Measurements from ENCODE around the gene TMEM244. TPM values are rescaled to one million over a fixed set of nuclear protein-coding genes. Genes with fewer than 3 reads are reported as not detected.
"Not testable (repeated sequence)": the region's sequence is repeated elsewhere in the genome, so short reads cannot be mapped to it uniquely, and the experiment has no call there.

Gene TMEM244
- total and polyA plus RNA-seq, 3 experiments from 2014 or later, result 0.44 to 3.2 TPM; not detected in 1

- H3K27ac ChIP-seq (ENCODE audit: low read depth, low read length); H3K4me1 ChIP-seq (ENCODE audit: insufficient read depth, low read length); H3K27me3 Mint-ChIP-seq; H3K4me3 Mint-ChIP-seq; H3K27ac Mint-ChIP-seq; H3K4me3 ChIP-seq (ENCODE audit: low read length); H3K36me3 ChIP-seq (ENCODE audit: insufficient read depth, low read length); H3K9me3 ChIP-seq (ENCODE audit: low read length); H3K9me3 Mint-ChIP-seq; DNase-seq; H3K27me3 ChIP-seq (ENCODE audit: insufficient read depth, low read length, poor library complexity, severe bottlenecking); CTCF ChIA-PET; POLR2A ChIA-PET: not testable (repeated sequence)
- H3K4me1 Mint-ChIP-seq, result peaks cover 20 to 35% (median 28%) of the 10 kb centered on the region in 3 donors
- H3K36me3 Mint-ChIP-seq, result peaks cover 0 to 19% (median 2%) of the 10 kb centered on the region in 3 donors
Observed at GRCh38 chr6:129877894-129878293, 16.8 kb upstream of the TMEM244 start.

GRCh38 chr6:129875610-129876520 is 14.8 kb upstream of the TMEM244 start:
- no peaks in the 10 kb centered on the region for H3K27me3 Mint-ChIP-seq
- H3K27me3 ChIP-seq (ENCODE audit: insufficient read depth, low read length, poor library complexity, severe bottlenecking), result no peaks in the 10 kb centered on the region
- no peaks in the 10 kb centered on the region for H3K36me3 ChIP-seq (ENCODE audit: insufficient read depth, low read length)
- H3K4me3 Mint-ChIP-seq, result peak overlapping the region in 5 of 7 donors; percentile 29 to 68 (median 55)
- H3K27ac ChIP-seq (ENCODE audit: low read depth, low read length), result no peak overlapping the region
- no peak for DNase-seq
- no peak overlapping the region for H3K4me3 ChIP-seq (ENCODE audit: low read length)
- ChIA-PET POLR2A (no interaction called here), CTCF (interaction anchor here (1.2 kb wide), 1 partner anchor 41 kb away, joined by 3 read pairs; no protein-coding TSS in a partner anchor)
- peaks cover 12 to 25% (median 17%) of the 10 kb centered on the region in 3 donors for H3K4me1 Mint-ChIP-seq
- peaks cover 0 to 18% (median 0%) of the 10 kb centered on the region in 3 donors for H3K36me3 Mint-ChIP-seq
- peak overlapping the region in 5 of 8 donors; percentile 23 to 77 (median 32) for H3K27ac Mint-ChIP-seq
- H3K4me1 ChIP-seq (ENCODE audit: insufficient read depth, low read length), result no peaks in the 10 kb centered on the region
- peaks cover 0 to 9% (median 7%) of the 10 kb centered on the region in 5 donors for H3K9me3 Mint-ChIP-seq
- no peaks in the 10 kb centered on the region for H3K9me3 ChIP-seq (ENCODE audit: low read length)

- Histone ChIP-seq H3K4me1 (ENCODE audit: insufficient read depth, low read length) (no peaks in the 10 kb centered on the region), H3K27me3 (ENCODE audit: insufficient read depth, low read length, poor library complexity, severe bottlenecking) (no peaks in the 10 kb centered on the region), H3K9me3 (ENCODE audit: low read length) (no peaks in the 10 kb centered on the region), H3K27ac (ENCODE audit: low read depth, low read length) (no peak overlapping the region), H3K36me3 (ENCODE audit: insufficient read depth, low read length) (no peaks in the 10 kb centered on the region), H3K4me3 (ENCODE audit: low read length) (no peak overlapping the region)
- Mint-ChIP-seq H3K27me3 (no peaks in the 10 kb centered on the region), H3K27ac (peak overlapping the region in 1 of 8 donors; percentile 7), H3K4me3 (no peak overlapping the region), H3K36me3 (peaks cover 0 to 9% (median 0%) of the 10 kb centered on the region in 3 donors), H3K4me1 (peaks cover 12 to 25% (median 17%) of the 10 kb centered on the region in 3 donors), H3K9me3 (peaks cover 0 to 8% (median 5%) of the 10 kb centered on the region in 5 donors)
- CTCF ChIA-PET, result interaction anchor here (1.2 kb wide), 1 partner anchor 40 kb away, joined by 3 read pairs; no protein-coding TSS in a partner anchor
- POLR2A ChIA-PET, result no interaction called here
- no peak for DNase-seq
Observed at GRCh38 chr6:129874837-129875236, 13.7 kb upstream of the TMEM244 start.

GRCh38 chr6:129872586-129872985 is 11.5 kb upstream of the TMEM244 start:
- no peak for DNase-seq
- H3K4me3 Mint-ChIP-seq, result no peak overlapping the region
- H3K27ac ChIP-seq (ENCODE audit: low read depth, low read length), result no peak overlapping the region

GRCh38 chr6:129871221-129871620 is 10.1 kb upstream of the TMEM244 start:
- Histone ChIP-seq H3K27ac (ENCODE audit: low read depth, low read length) (no peak overlapping the region), H3K27me3 (ENCODE audit: insufficient read depth, low read length, poor library complexity, severe bottlenecking) (no peaks in the 10 kb centered on the region), H3K36me3 (ENCODE audit: insufficient read depth, low read length) (no peaks in the 10 kb centered on the region), H3K9me3 (ENCODE audit: low read length) (no peaks in the 10 kb centered on the region), H3K4me1 (ENCODE audit: insufficient read depth, low read length) (no peaks in the 10 kb centered on the region), H3K4me3 (ENCODE audit: low read length) (no peak overlapping the region)
- ChIA-PET CTCF (interaction anchor here (1.1 kb wide), 1 partner anchor 19 kb away, joined by 3 read pairs; no protein-coding TSS in a partner anchor), POLR2A (no interaction called here)
- H3K27me3 Mint-ChIP-seq, result no peaks in the 10 kb centered on the region
- no peaks in the 10 kb centered on the region for H3K36me3 Mint-ChIP-seq
- H3K9me3 Mint-ChIP-seq, result no peaks in the 10 kb centered on the region
- H3K4me3 Mint-ChIP-seq, result no peak overlapping the region
- no peak for DNase-seq
- H3K27ac Mint-ChIP-seq, result no peak overlapping the region
- peaks cover 10 to 16% (median 11%) of the 10 kb centered on the region in 3 donors for H3K4me1 Mint-ChIP-seq

More at GRCh38 chr6:129872586-129872985, 11.5 kb upstream of the TMEM244 start:
- H3K27me3 Mint-ChIP-seq, result no peaks in the 10 kb centered on the region
- peaks cover 12 to 25% (median 17%) of the 10 kb centered on the region in 3 donors for H3K4me1 Mint-ChIP-seq
- Histone ChIP-seq H3K4me3 (ENCODE audit: low read length) (no peak overlapping the region), H3K9me3 (ENCODE audit: low read length) (no peaks in the 10 kb centered on the region), H3K4me1 (ENCODE audit: insufficient read depth, low read length) (no peaks in the 10 kb centered on the region), H3K36me3 (ENCODE audit: insufficient read depth, low read length) (no peaks in the 10 kb centered on the region), H3K27me3 (ENCODE audit: insufficient read depth, low read length, poor library complexity, severe bottlenecking) (no peaks in the 10 kb centered on the region)
- no peak overlapping the region for H3K27ac Mint-ChIP-seq
- H3K36me3 Mint-ChIP-seq, result no peaks in the 10 kb centered on the region
- H3K9me3 Mint-ChIP-seq, result no peaks in the 10 kb centered on the region
- POLR2A ChIA-PET, result no interaction called here
- CTCF ChIA-PET, result no interaction called here

- Histone ChIP-seq H3K4me1 (ENCODE audit: insufficient read depth, low read length) (no peaks in the 10 kb centered on the region), H3K36me3 (ENCODE audit: insufficient read depth, low read length) (no peaks in the 10 kb centered on the region), H3K4me3 (ENCODE audit: low read length) (no peak overlapping the region), H3K27me3 (ENCODE audit: insufficient read depth, low read length, poor library complexity, severe bottlenecking) (no peaks in the 10 kb centered on the region), H3K9me3 (ENCODE audit: low read length) (no peaks in the 10 kb centered on the region), H3K27ac (ENCODE audit: low read depth, low read length) (no peak overlapping the region)
- Mint-ChIP-seq H3K4me1 (no peaks in the 10 kb centered on the region), H3K36me3 (peaks cover 0 to 3% (median 0%) of the 10 kb centered on the region in 3 donors), H3K27ac (no peak overlapping the region), H3K9me3 (no peaks in the 10 kb centered on the region), H3K27me3 (no peaks in the 10 kb centered on the region), H3K4me3 (no peak overlapping the region)
- CTCF ChIA-PET, result no interaction called here
- DNase-seq, result no peak
- POLR2A ChIA-PET, result no interaction called here
Observed at GRCh38 chr6:129867403-129867802, 6.3 kb upstream of the TMEM244 start.

GRCh38 chr6:129866688-129867087 is 5.6 kb upstream of the TMEM244 start:
- H3K4me3 Mint-ChIP-seq, result no peak overlapping the region
- DNase-seq, result no peak
- Histone ChIP-seq H3K4me3 (ENCODE audit: low read length) (no peak overlapping the region), H3K27ac (ENCODE audit: low read depth, low read length) (no peak overlapping the region), H3K27me3 (ENCODE audit: insufficient read depth, low read length, poor library complexity, severe bottlenecking) (no peaks in the 10 kb centered on the region), H3K4me1 (ENCODE audit: insufficient read depth, low read length) (no peaks in the 10 kb centered on the region), H3K36me3 (ENCODE audit: insufficient read depth, low read length) (no peaks in the 10 kb centered on the region), H3K9me3 (ENCODE audit: low read length) (no peaks in the 10 kb centered on the region)
- no peak overlapping the region for H3K27ac Mint-ChIP-seq
- ChIA-PET POLR2A (no interaction called here), CTCF (no interaction called here)
- H3K4me1 Mint-ChIP-seq, result peaks cover 0 to 5% (median 4%) of the 10 kb centered on the region in 3 donors
- H3K27me3 Mint-ChIP-seq, result no peaks in the 10 kb centered on the region
- H3K36me3 Mint-ChIP-seq, result peaks cover 0 to 3% (median 0%) of the 10 kb centered on the region in 3 donors
- no peaks in the 10 kb centered on the region for H3K9me3 Mint-ChIP-seq

GRCh38 chr6:129866256-129866655 is 5.1 kb upstream of the TMEM244 start:
- Histone ChIP-seq H3K36me3 (ENCODE audit: insufficient read depth, low read length) (no peaks in the 10 kb centered on the region), H3K9me3 (ENCODE audit: low read length) (no peaks in the 10 kb centered on the region), H3K27ac (ENCODE audit: low read depth, low read length) (no peak overlapping the region), H3K27me3 (ENCODE audit: insufficient read depth, low read length, poor library complexity, severe bottlenecking) (no peaks in the 10 kb centered on the region), H3K4me1 (ENCODE audit: insufficient read depth, low read length) (no peaks in the 10 kb centered on the region), H3K4me3 (ENCODE audit: low read length) (no peak overlapping the region)
- CTCF ChIA-PET, result no interaction called here
- POLR2A ChIA-PET, result no interaction called here
- no peak overlapping the region for H3K27ac Mint-ChIP-seq
- no peak overlapping the region for H3K4me3 Mint-ChIP-seq
- DNase-seq, result no peak
- H3K36me3 Mint-ChIP-seq, result peaks cover 0 to 3% (median 0%) of the 10 kb centered on the region in 3 donors
- H3K4me1 Mint-ChIP-seq, result peaks cover 3 to 9% (median 5%) of the 10 kb centered on the region in 3 donors
- H3K27me3 Mint-ChIP-seq, result no peaks in the 10 kb centered on the region
- no peaks in the 10 kb centered on the region for H3K9me3 Mint-ChIP-seq
